COLO668 (cell line): Measurements from ENCODE around the gene TCEANC2.
"Not testable (repeated sequence)": the region's sequence is repeated elsewhere in the genome, so short reads cannot be mapped to it uniquely, and the experiment has no call there.

Source experiments
- DNase-seq: peaks from one replicate; lab custom pipeline; 2025; ENCODE audit not compliant: unreplicated experiment; lab: John Stamatoyannopoulos, UW

Gene TCEANC2

DNA sequence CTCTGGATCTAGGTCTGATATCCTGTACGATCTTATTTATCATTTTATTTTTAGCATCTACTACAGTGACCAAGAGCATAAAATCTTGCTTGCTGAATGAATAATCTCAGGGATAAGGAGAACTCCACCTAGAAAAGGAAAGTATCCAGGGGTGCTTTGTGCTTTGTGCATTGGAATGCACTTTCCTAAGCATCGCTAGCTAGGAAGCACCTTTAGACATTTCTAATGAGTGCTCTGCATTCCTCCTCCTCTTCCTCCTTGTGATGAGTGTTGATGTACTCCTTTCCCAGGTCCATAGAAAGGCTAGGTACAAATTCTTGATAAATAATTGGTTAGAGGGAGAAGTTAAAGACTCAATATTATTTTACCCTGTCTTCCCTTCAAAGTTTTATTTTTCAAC, 31.4 kb downstream of the TCEANC2 start:
- DNase-seq: no peak

GRCh38 chr1:54086754-54087153, 33.3 kb downstream of the TCEANC2 start:
- no peak for DNase-seq

DNA sequence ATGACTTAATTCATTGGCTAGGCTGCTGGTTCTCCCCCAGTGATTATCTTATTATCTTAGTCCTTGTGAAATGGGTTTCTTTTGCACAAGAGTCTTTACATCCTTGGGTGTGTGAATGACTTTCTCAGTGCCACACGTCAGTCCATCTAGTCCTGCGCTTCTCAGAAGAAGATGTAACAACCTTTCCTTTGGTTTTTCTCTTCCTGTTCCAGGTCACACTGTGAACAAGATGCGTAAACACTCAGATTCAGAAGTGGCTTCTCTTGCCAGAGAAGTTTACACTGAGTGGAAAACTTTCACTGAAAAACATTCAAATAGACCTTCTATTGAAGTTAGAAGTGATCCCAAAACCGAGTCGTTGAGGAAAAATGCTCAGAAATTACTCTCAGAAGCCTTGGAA, 35.0 kb downstream of the TCEANC2 start:
- DNase-seq: no peak

- DNase-seq: no peak
Observed at GRCh38 chr1:54091666-54092065, 38.3 kb downstream of the TCEANC2 start.

DNA sequence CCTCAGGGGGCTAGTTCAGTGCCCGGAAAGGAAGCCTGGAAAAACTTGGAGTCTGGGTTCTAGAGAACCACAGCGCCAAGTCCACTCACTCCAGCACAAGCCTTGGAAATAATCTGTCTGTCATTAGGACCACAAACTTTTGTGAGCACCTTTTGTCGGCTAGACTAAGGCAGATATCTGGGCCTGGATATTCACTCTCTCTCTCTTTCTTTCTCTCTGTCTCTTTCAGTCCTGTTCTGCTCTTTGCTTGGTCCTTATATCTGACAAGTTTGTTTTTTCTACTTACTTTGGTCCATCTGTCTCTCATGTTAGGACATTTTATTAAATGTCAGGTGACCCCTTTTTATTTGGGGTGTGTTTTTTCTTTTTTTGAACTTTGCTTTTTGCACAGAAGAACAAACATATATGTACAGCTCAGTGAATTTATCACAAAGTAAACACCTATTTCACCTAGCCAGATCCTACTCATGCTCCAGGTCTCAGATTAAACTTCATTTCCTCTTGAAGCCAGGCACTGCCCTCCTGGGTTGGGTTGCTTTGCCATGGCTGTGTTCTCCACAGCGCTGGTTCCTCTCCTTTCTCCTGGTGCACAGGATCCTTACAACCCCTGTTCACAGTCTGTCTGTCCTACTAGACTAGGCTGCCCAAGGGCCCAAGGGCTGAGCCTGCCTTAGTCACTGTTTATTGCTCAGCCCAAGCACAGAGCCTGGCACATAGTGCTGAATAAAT, 40.8 kb downstream of the TCEANC2 start:
- DNase-seq: no peak

GRCh38 chr1:54094730-54095105, 41.3 kb downstream of the TCEANC2 start:
- not testable (repeated sequence) for DNase-seq

DNA sequence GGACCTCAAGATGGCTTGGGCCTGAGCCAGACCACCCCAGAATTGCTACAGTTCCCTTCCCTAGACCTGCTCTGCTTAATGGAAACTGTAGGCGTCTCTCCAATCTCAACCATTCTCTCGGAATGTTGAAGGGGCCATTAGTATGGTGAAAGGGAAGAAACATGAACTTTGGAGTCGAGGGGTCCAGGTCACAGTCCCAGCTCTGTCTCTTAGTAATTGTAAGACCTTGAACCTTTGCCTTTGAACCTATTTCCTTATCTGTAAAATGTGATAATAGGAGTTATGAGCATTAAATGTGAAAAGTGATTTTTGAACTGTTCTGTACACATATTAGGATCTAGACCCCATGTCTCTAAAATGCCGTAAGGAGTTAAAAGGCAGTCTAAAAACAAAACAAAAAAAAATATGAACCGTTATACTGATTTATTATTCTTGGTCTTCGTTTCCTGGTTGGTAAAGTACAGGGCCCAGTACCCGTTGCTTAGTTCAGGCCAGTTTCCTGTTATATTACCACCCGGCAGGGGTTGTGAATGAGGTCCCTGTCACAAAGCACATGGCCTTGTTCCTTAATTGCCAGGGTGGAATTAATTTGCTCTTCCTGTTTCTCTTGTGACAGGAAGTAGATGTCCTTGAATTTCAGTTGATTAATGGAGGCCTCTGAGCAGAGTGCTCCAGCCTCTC, 42.3 kb downstream of the TCEANC2 start:
- no peak for DNase-seq

DNA sequence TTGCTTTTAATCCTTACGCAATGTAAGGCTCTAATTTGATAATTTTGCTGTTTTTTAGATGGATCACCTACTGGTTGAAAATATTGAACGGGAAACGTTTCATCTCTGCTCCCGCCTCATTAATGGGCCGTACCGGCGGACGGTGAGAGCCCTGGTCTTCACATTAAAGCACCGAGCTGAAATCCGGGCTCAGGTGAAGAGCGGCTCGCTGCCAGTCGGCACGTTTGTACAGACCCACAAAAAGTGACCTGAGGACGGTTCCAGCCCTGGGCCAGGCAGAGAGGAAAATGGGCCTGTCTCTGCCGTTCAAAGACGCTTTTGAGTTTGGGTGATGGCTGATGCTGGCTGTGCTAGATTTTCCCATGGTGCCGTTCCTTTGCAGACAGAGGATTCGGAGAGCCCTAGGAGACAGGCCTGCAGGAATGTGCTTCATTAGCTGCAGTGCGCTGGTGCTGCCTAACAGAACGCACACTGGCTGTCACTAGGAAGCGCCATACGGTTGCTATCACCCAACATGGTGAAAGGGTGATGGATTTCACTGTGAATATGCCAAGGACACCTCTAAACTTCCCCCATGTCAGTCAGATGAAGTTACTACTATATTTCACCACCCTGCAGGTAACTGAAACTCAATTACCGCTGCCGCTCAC, 42.9 kb downstream of the TCEANC2 start:
- no peak for DNase-seq

- no peak for DNase-seq
Observed at GRCh38 chr1:54096877-54097240, 43.5 kb downstream of the TCEANC2 start.

DNA sequence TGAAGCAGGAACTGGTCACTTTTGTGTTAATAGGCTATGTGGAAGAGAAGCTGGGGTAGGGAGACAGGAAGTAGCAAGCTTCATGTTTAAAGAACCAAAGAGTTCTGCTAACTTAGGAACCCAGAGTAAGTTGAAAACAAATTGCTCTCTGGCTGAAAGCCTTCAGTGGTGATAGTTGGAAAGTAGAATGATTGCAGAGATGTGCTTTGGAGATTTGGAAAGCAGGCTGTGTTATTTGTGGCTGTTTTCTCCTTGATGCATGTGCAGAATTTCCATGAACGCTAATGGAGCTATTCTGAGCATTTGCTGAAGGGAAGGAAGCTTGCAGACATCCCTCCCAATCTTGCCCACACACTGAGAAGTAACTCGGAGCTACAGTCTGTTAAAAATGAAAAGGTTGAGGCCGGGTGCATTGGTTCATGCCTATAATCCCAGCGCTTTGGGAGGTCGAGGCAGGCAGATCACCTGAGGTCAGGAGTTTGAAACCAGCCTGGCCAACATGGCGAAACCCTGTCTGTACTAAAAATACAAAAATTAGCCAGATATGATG, 45.7 kb downstream of the TCEANC2 start:
- DNase-seq: no peak

DNA sequence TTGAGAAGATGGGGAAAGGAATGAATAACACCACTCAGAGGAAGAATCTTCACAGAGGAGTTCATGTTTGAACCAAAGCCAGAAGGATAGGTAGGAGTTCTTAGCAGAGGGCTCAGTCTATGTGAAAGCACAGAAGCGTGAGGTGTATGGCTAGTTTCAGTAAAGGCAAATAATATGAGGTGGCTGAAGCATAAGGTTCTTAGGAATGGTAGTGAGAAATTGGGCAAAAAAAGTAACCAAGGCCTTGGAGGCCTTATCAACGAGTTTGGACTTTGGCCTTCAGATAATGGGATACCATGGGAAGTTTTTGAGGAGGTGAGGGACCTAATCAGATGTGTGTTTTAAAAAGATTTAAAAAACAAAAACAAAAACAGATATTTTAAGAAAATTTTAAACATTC, 47.1 kb downstream of the TCEANC2 start:
- no peak for DNase-seq

- no peak for DNase-seq
Observed at GRCh38 chr1:54103414-54103813, 50.0 kb downstream of the TCEANC2 start.

- DNase-seq: not testable (repeated sequence)
Observed at GRCh38 chr1:54104613-54105012, 51.2 kb downstream of the TCEANC2 start.

GRCh38 chr1:54105080-54105479, 51.7 kb downstream of the TCEANC2 start:
- DNase-seq: no peak

GRCh38 chr1:54105736-54106269, 52.4 kb downstream of the TCEANC2 start:
- DNase-seq: no peak

- no peak for DNase-seq
Observed at GRCh38 chr1:54107131-54107530, 53.7 kb downstream of the TCEANC2 start.

GRCh38 chr1:54108156-54108555, 54.7 kb downstream of the TCEANC2 start:
- no peak for DNase-seq

- DNase-seq: no peak
Observed at GRCh38 chr1:54109129-54110090, 56.0 kb downstream of the TCEANC2 start.

GRCh38 chr1:54110996-54111395, 57.6 kb downstream of the TCEANC2 start:
- no peak for DNase-seq

GRCh38 chr1:54111624-54112023, 58.2 kb downstream of the TCEANC2 start:
- no peak for DNase-seq

DNA sequence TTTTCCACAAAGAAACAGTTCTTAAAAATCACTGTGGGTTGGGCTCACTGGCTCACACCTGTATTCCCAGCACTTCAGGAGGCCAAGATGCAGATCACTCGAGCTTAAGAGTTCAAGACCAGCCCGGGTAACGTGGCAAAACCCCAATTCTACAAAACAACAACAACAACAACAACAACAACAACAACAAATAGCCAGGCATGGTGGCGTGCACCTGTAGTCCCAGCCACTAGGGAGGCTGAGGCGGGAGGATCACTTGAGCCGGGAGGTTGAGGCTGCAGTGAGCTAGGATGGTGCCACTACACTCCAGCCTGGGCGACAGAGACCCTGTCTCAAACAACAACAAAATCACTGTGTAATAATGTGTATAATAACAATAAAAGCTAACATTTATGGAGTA, 58.6 kb downstream of the TCEANC2 start:
- DNase-seq: no peak
